ENCODE results near the gene OTOF.

GRCh38 chr2:26463244-26464192 is 14.4 kb downstream of the OTOF start:
- TF ChIP-seq CTCF (conservative IDR thresholded peaks at IDR 0.05; ENCODE audit: low read depth, low read length) (no peak), EZH2 (IDR thresholded peaks at IDR 0.05; ENCODE audit: borderline replicate concordance, low read depth, low read length, poor library complexity, severe bottlenecking) (no peak)

Measured in A673 (cell line).